Small intestine (tissue), 7 donors: ENCODE data around the gene MCRIP1. TPM values are rescaled to one million over a fixed set of nuclear protein-coding genes. Genes with fewer than 3 reads are reported as not detected.
A peak's percentile ranks its signal among the peaks of the same experiment; 100 is the strongest.

Experiments
- DNase-seq, 2 donors: peaks; one replicate each; pipeline versions ENCODE4 v3.0.0 to v3.0.0-alpha.2; 2013
- FAIRE-seq: peaks from 2 replicates; lab custom pipeline; 2012; peaks lifted over from hg19 to GRCh38; lab: Jason Lieb, UNC
- H3K27ac ChIP-seq, 3 donors: one replicate each; pipeline ENCODE4 v1.5.1; 2013; ENCODE audit warnings: low read length in 2 of 3, mild to moderate bottlenecking in 2 of 3, control low read depth in 1 of 3, inconsistent platforms in 1 of 3, low read depth in 1 of 3, moderate library complexity in 1 of 3
- H3K27me3 ChIP-seq, 3 donors: one replicate each; pipeline ENCODE4 v1.6.1; 2013; ENCODE audit warnings: low read length in 3 of 3, inconsistent platforms in 1 of 3; ENCODE audit not compliant: control insufficient read depth in 3 of 3, insufficient read depth in 3 of 3
- H3K36me3 ChIP-seq, 3 donors: one replicate each; pipeline ENCODE4 v1.6.1; 2013; ENCODE audit warnings: low read length in 3 of 3, inconsistent platforms in 1 of 3, low read depth in 1 of 3, mild to moderate bottlenecking in 1 of 3, moderate library complexity in 1 of 3; ENCODE audit not compliant: control insufficient read depth in 3 of 3, insufficient read depth in 2 of 3
- H3K4me1 ChIP-seq, 3 donors: one replicate each; pipeline ENCODE4 v1.6.1; 2013; ENCODE audit warnings: low read length in 2 of 3, inconsistent platforms in 1 of 3, low read depth in 1 of 3, mild to moderate bottlenecking in 1 of 3, moderate library complexity in 1 of 3; ENCODE audit not compliant: control insufficient read depth in 3 of 3, insufficient read depth in 2 of 3
- H3K4me3 ChIP-seq, 3 donors: one replicate each; pipeline ENCODE4 v1.5.1; 2013; ENCODE audit warnings: low read length in 3 of 3, control low read depth in 1 of 3, inconsistent platforms in 1 of 3, low read depth in 1 of 3, mild to moderate bottlenecking in 1 of 3, moderate library complexity in 1 of 3
- H3K9me3 ChIP-seq, 2 donors: one replicate each; pipeline ENCODE4 v1.6.1; 2013; ENCODE audit warnings: low read depth in 1 of 2, low read length in 1 of 2; ENCODE audit not compliant: control insufficient read depth in 2 of 2, insufficient read depth in 1 of 2
- WGBS, 3 donors: extraction: QIAGEN DNeasy Blood & Tissue Kit; methylation state at CpG; one replicate each; pipeline ENCODE4 v1.1.7; 2013; 5-methylcytosine and 5-hydroxymethylcytosine counted together
- polyA plus RNA-seq, 4 donors: library from polyadenylated mRNA; stranded (reverse) in 3 of 4; unstranded in 1 of 4; fragments of 200-250 nt in 3 of 4; fragments of 120-200 nt in 1 of 4; gene quantifications; one replicate each; pipeline versions ENCODE4 v1.2.1 to v1.2.3, GENCODE V29; 2013
- donor health status: healthy with polysubstance abuse.
- donor health status: control.
- donor health status: control.
- donor health status: Bipolar disorder and iron deficiency.
- donor health status: healthy.

MCRIP1 gene
- polyA plus RNA-seq, 4 donors: 19.5 to 87.6 (median 48.5) TPM

- 0% methylated on average over 37 to 65 of the region's 65 CpGs for whole genome bisulfite sequencing, 3 donors
- no peak for DNase-seq
- peaks cover 0 to 22% (median 4%) of the 10 kb centered on the region in 3 donors for H3K4me1 ChIP-seq
These were observed 407 bp downstream of the MCRIP1 start for GRCh38 chr17:81832608-81833159.

GRCh38 chr17:81831957-81832607, 1.0 kb downstream of the MCRIP1 start:
- Histone ChIP-seq H3K4me3 (peak overlapping the region; percentile 52 to 70 (median 61)), H3K4me1 (peaks cover 0 to 22% (median 4%) of the 10 kb centered on the region in 3 donors), H3K9me3 (no peaks in the 10 kb centered on the region), H3K27ac (peak overlapping the region; percentile 77 to 88 (median 87)), H3K36me3 (peaks cover 0 to 16% (median 0%) of the 10 kb centered on the region in 3 donors), H3K27me3 (no peaks in the 10 kb centered on the region)
- DNase-seq (peak in 1 of 2 donors; percentile 49), FAIRE-seq (no peak)
- 29 to 32% (median 31%) methylated on average over 18 of the region's 18 CpGs for WGBS, 3 donors

More at GRCh38 chr17:81832608-81833159, 407 bp downstream of the MCRIP1 start:
- H3K27me3 ChIP-seq: no peaks in the 10 kb centered on the region
- H3K4me3 ChIP-seq: peak overlapping the region; percentile 52 to 70 (median 61)
- H3K9me3 ChIP-seq: no peaks in the 10 kb centered on the region
- H3K36me3 ChIP-seq: peaks cover 0 to 16% (median 0%) of the 10 kb centered on the region in 3 donors
- peak overlapping the region; percentile 77 to 88 (median 87) for H3K27ac ChIP-seq
- FAIRE-seq: no peak

GRCh38 chr17:81831563-81831956, 1.5 kb downstream of the MCRIP1 start:
- Histone ChIP-seq H3K4me3 (no peak overlapping the region), H3K27ac (peak overlapping the region in 1 of 3 donors; percentile 88), H3K27me3 (no peaks in the 10 kb centered on the region), H3K9me3 (no peaks in the 10 kb centered on the region), H3K4me1 (peaks cover 0 to 22% (median 4%) of the 10 kb centered on the region in 3 donors), H3K36me3 (peaks cover 0 to 16% (median 0%) of the 10 kb centered on the region in 3 donors)
- FAIRE-seq: no peak
- no peak for DNase-seq
- WGBS, 3 donors: 83 to 84% (median 83%) methylated on average over 7 of the region's 7 CpGs

DNA sequence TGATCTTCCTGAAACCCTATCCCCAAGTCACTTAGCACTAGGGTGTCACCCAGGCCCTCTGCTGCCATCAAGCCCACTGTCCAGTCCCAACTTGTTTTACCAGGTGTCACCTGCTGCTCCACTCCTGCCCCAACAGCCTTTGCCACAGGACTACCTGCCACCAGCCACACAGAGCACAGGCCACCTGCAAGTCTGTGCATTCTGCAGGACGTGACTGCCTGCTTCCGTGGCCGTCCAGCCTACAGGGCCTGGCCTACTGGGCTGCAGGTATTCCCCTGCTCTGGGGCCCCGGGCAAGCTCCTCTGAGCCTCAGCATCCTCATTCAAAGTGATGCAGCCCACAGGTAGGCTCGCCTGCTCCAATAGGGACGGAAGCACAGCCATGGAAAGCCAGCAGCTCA, 3.2 kb downstream of the MCRIP1 start:
- FAIRE-seq: no peak
- Histone ChIP-seq H3K27ac (no peak overlapping the region), H3K27me3 (no peaks in the 10 kb centered on the region), H3K9me3 (no peaks in the 10 kb centered on the region), H3K4me1 (peaks cover 0 to 26% (median 4%) of the 10 kb centered on the region in 3 donors), H3K4me3 (no peak overlapping the region), H3K36me3 (peaks cover 0 to 27% (median 0%) of the 10 kb centered on the region in 3 donors)
- WGBS, 3 donors: 88 to 94% (median 92%) methylated on average over 6 of the region's 6 CpGs
- no peak for DNase-seq

DNA sequence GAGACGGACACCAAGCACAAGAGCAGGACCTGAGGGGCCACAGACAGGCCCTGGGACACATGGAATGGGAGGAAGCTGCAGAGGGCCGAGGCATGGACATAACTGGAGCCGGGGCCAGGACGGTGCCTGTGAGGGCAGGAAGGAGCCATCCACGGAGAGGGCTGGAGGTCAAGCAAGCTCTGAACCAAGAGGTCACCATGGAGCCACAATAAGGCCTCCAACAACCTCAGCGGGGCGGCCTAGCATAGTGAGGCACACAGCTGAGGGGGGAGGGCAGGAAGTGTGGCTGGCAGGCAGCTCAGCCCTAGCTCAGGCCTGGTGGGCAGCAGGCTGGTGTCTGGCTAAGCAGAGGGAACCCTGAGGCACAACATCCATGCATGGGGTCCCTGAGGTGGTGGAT, 4.4 kb downstream of the MCRIP1 start:
- WGBS, 3 donors: 82 to 88% (median 83%) methylated on average over 7 of the region's 7 CpGs
- FAIRE-seq (no peak), DNase-seq (no peak)
- Histone ChIP-seq H3K27me3 (no peaks in the 10 kb centered on the region), H3K27ac (no peak overlapping the region), H3K9me3 (no peaks in the 10 kb centered on the region), H3K36me3 (peaks cover 0 to 34% (median 3%) of the 10 kb centered on the region in 3 donors), H3K4me3 (no peak overlapping the region), H3K4me1 (peaks cover 0 to 22% (median 4%) of the 10 kb centered on the region in 3 donors)

- DNase-seq (no peak), FAIRE-seq (no peak)
- H3K27ac ChIP-seq: no peak overlapping the region
- no peaks in the 10 kb centered on the region for H3K27me3 ChIP-seq
- H3K36me3 ChIP-seq: peaks cover 0 to 52% (median 3%) of the 10 kb centered on the region in 3 donors
- peaks cover 0 to 27% (median 5%) of the 10 kb centered on the region in 3 donors for H3K4me1 ChIP-seq
- 68 to 81% (median 76%) methylated on average over 11 of the region's 11 CpGs for WGBS, 3 donors
- no peaks in the 10 kb centered on the region for H3K9me3 ChIP-seq
- H3K4me3 ChIP-seq: no peak overlapping the region
These were observed 7.1 kb downstream of the MCRIP1 start for GRCh38 chr17:81825841-81826466.

DNA sequence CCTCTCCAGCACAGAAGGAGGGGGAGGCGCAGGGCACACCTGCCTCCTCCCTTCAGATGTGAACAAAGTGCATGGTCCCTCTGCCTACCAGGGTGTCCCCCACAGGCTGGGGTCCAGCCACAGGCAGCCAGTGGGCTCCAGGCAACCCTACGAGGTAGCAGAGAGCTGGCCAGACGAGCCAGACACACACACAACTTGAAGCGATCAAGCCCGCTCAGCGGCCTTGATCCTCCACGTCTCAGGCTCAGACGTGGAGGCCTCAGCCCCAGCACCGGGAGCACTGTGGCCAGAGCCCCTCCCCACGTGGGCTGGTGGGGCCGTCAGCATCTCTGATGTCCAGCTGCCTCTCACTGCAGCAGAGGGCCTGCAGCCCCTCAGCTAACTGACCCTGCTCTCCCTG, 8.5 kb downstream of the MCRIP1 start:
- no peak overlapping the region for H3K4me3 ChIP-seq
- DNase-seq (no peak), FAIRE-seq (no peak)
- no peaks in the 10 kb centered on the region for H3K9me3 ChIP-seq
- peaks cover 0 to 27% (median 5%) of the 10 kb centered on the region in 3 donors for H3K4me1 ChIP-seq
- no peaks in the 10 kb centered on the region for H3K27me3 ChIP-seq
- peaks cover 0 to 46% (median 3%) of the 10 kb centered on the region in 3 donors for H3K36me3 ChIP-seq
- no peak overlapping the region for H3K27ac ChIP-seq
- WGBS, 3 donors: 85 to 93% (median 90%) methylated on average over 8 to 11 of the region's 11 CpGs

DNA sequence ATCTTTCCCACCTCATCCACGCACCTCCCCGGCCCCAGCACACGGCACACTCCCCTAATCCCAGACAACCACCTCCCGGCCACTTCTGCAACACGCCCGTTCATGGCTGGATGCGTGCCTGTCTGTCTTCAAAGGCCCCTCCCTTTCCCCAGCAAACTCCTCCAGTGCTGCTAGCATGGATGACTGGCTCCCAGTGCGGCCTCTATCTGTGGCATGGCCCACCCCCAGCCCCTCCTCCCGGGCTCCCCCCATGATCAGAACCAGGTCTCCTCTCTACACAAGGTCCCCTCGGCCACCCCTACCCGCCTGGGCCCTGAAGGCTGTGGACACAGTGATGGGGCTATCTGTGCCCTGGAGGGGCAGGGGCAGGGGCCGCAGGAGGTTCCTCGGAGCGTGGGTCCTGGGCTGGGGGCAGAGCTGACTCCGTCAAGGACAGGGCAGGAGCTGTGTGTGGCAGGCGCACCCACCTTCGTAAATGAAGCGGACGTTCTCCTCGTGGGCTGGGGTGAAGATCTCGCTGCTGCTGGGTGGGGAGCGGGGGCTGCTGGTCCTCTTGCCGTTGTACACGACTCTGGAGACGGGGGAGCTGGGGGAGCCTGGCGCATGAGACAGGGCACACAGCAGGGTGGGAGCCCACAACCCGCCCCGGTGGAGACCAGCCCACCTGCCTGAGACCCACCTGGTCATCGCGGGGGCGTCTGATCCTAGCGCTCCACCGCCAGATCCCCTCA, 9.1 kb downstream of the MCRIP1 start:
- H3K9me3 ChIP-seq: no peaks in the 10 kb centered on the region
- H3K36me3 ChIP-seq: peaks cover 0 to 43% (median 3%) of the 10 kb centered on the region in 3 donors
- FAIRE-seq: no peak
- no peaks in the 10 kb centered on the region for H3K27me3 ChIP-seq
- no peak for DNase-seq
- H3K27ac ChIP-seq: no peak overlapping the region
- WGBS, 3 donors: 89% methylated on average over 33 of the region's 33 CpGs
- H3K4me1 ChIP-seq: peaks cover 0 to 27% (median 5%) of the 10 kb centered on the region in 3 donors
- no peak overlapping the region for H3K4me3 ChIP-seq
